HG03342 (cell line): Measurements from ENCODE around the gene SRBD1.
"Not testable (repeated sequence)": the region's sequence is repeated elsewhere in the genome, so short reads cannot be mapped to it uniquely, and the experiment has no call there.

Experiments
- ATAC-seq: cut with Tn5 transposase; IDR thresholded peaks from one replicate; pipeline ENCODE4 v1.9.1; 2021; ENCODE audit warnings: mild to moderate bottlenecking, moderate library complexity; ENCODE audit not compliant: unreplicated experiment

Gene SRBD1

GRCh38 chr2:45435316-45435715, 175.8 kb downstream of the SRBD1 start:
- no peak for ATAC-seq

DNA sequence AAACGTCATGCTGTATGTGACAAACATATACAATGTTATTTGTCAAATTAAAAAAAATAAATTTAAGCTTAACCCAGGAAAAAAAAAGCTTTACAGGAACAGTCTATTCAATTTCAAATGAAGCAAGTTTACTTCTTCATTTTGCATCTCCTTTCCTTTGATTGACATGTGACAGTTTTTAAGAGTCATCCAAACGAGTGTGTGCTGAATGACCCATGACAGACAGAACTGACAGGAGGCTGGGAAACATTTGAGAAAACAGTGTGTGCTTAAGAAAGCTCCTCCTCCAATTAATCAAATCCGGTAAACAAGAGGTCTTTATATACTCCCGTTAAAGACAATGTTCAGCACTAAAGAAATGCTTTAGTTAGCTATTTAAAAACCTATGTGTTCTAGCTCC, 177.7 kb downstream of the SRBD1 start:
- no peak for ATAC-seq

DNA sequence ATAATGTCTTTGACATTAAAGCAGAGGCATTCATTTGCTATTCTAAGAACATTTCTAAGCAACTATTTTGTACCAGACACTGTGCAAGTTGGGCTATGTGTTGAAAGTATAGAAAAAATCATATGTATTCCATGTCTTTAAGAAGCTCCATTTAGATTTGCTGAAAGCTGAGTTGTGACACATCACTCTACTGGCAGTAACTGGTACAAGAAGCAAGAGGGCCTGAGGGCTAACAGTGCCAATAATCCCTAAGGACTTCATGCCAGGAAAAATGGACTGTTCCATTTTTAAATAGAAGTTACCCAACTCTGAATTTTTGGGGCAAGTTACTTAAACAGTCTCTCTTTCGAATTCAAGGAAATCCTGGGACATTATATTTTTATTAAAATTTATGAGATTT, 178.7 kb downstream of the SRBD1 start:
- no peak for ATAC-seq

DNA sequence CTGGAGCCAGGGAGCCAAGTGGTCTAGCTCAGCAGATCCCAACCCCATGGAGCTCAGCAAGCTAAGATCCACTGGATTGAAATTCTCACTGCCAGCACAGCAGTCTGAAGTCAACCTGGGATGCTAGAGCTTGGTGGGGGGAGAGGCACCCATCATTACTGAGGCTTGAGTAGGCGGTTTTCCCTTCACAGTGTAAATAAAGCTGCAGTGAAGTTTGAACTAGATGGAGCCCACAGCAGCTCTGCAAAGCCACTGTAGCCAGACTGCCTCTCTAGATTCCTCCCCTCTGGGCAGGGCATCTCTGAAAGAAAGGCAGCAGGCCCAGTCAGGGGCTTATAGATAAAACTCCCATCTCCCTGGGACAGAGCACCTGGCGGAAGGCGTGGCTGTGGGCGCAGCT, 185.0 kb downstream of the SRBD1 start:
- ATAC-seq = not testable (repeated sequence)

DNA sequence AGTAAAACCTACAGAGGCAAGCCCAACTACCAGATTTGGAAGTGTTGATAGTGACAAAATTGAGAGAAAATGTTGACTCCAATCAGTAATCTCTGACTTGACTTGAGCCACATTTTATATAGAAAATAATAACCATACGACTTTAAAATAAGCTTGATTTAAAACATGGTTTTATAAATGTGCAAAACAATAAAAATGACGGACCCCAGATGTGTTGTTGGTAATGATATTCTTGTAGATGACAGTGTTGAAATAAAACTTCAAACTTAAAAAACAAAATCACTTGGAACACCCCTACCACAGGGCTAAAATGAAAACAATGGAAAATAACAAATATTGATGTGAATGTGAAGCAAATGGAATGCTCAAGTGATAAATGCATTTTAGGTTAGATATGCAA, 188.1 kb downstream of the SRBD1 start:
- no peak for ATAC-seq

GRCh38 chr2:45418532-45418931, 192.5 kb downstream of the SRBD1 start:
- no peak for ATAC-seq

GRCh38 chr2:45415534-45416123, 195.4 kb downstream of the SRBD1 start:
- no peak for ATAC-seq

DNA sequence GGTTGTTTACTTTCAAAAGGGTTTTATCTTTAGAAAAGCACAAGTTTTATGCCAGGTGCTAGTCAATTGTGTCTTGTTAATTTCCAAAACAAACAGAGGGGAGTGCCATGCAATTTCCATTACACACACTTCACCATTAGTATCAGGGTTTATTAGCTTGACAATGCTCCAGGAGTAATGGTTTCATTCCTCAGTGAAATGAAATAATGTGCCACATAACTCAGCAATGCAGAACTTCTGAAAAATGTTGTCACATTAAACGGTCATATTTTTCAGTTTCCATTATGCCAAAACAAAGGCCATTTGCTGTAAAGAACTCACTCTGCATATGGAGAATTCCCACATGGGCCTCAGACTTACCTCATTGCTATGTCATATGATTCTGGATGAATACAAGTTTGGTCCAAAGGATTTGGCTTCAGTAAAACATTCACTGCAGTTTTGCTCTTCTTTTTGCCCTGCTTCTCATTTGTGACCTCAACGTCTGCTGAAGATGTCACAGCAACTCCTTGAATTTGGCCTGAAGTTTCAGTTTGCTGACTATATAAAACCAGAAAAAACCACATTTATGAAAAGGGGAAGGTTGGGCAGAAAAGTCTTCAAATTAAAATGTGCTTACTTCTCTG, 198.2 kb downstream of the SRBD1 start:
- no peak for ATAC-seq

GRCh38 chr2:45409677-45410076, 201.4 kb downstream of the SRBD1 start:
- ATAC-seq = no peak

GRCh38 chr2:45406621-45407020, 204.4 kb downstream of the SRBD1 start:
- no peak for ATAC-seq

DNA sequence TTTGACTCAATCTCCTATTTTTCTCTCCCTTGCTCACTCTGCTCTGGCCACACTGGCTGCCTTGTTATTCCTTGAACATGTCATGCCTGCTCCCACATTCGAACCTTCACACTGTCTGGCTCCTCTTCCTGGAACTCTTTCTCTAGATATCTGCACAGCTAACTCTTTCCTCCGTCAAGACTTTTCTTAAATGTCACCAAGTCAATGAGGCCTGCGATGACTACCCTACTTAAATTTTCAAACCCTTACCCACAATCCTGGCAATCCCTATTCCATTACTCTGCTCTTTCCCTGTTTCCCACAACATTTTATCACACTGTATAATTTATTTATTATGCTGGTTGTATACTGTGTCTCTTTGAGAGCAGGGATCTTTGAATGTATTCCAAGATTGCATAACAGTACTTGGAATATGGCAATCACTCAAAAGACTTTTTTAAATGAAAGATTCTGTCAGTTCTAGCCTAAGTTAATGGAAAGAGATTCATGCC, 206.2 kb downstream of the SRBD1 start:
- ATAC-seq = no peak

GRCh38 chr2:45403036-45403435, 208.0 kb downstream of the SRBD1 start:
- no peak for ATAC-seq

DNA sequence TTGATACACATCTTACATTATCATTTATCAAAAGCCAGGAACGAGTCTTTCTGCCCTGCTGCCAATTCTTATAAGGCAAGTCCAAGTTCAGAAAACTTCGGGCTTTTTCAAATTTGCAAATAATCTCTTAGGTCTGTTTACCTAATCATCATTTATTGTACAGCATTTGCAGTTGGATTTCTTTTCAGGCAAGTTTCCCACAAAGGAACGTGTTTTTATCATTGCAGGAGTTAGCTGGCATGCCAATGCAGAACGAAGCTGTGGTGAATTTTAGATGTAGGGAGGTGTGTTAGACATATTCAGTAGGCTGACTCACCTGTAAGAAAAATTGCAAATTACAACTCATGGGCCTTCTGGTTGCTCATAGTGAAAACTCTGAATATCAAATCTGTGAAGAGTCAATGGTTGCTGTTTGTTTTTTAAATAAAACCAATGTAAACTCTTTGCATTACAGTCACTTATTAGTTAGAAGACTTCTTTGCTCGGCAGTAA, 209.6 kb downstream of the SRBD1 start:
- ATAC-seq = no peak

GRCh38 chr2:45399040-45399784, 211.9 kb downstream of the SRBD1 start:
- ATAC-seq = no peak

GRCh38 chr2:45397292-45397691, 213.8 kb downstream of the SRBD1 start:
- no peak for ATAC-seq

GRCh38 chr2:45396671-45397070, 214.4 kb downstream of the SRBD1 start:
- no peak for ATAC-seq

DNA sequence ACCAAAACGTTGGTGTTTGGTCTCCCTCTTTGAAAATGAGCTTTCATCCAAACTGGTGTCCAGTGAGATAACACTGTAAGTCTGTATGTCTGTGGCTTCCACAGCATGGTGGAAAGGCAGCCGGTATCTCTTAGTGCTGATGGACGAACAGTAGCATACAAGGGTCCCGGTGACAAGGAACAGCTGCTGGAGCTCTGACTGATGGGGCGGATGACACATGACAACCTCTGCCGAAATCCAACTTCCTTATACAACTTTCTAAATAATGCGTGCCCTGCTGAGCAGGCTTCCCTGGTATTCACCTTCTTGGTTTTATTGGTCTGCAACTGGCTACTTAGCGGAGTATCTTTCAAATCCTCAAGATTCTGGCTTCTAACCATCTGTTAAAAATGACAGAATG, 216.2 kb downstream of the SRBD1 start:
- no peak for ATAC-seq

DNA sequence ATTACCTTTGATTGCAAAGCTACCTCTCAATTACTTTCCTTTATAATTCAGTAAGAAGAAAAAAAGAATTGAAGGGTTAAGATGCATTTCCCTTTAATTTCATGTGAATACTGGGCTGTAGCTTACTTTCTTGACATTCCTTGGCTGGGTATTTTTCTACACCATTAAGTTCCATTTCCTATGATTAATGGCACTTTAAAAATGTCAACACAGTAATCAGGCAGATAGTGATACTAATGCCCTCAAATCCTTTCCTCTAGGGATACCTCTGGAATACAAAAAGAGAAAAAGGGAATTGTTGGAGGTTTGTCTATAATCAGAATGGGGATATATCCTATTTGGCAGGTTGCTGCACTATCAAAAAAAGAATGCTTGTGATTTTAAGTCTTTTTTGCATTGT, 216.9 kb downstream of the SRBD1 start:
- ATAC-seq = no peak

DNA sequence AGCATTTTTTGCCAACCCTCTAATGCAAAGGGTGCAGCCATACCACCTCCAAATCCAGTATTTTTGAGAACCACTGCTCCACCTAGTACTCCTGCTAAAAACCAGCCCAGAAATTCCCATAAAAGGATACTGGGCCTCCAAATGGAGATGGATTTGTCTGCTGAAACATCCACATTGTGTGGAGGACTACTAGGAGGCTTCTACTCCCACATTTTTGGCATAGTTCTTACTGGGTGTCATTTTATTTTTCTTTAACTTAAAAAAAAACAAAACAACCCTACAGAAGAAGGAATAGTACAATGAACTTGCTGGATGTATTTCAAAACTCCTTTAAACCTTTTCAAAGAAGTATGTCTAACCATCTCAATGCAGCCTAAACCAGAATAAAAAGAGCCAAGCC, 219.2 kb downstream of the SRBD1 start:
- no peak for ATAC-seq

GRCh38 chr2:45390861-45391260, 220.2 kb downstream of the SRBD1 start:
- ATAC-seq = no peak

- ATAC-seq = no peak
These were observed 220.6 kb downstream of the SRBD1 start for GRCh38 chr2:45390441-45390840.

DNA sequence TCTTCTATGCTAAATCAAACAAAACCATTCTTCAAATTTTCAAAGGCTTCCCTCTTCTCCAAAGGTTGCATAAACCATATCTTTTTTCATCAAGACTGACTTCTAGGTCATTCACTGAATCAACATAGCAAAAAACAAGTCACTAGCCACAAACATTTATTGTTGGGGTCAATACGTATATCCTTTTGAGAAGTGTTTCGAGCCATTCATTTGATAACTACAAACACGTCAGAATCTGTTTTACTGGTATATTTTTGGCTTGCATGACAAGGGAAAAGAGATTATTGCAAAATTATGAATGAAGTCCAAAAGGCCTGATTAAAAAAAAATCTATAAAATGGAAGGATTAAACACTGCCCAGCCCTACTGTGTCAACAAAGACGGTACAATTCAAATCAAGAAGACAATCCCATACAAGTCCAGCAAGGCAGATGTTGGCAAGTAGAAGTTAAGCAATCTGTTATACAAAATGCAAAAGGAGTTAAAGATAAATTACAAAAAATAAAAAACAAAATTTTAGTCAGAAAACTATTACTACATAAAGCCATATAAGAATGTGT, 222.4 kb downstream of the SRBD1 start:
- no peak for ATAC-seq
